Measurements from ENCODE around the gene VTCN1. TPM values are rescaled to one million over a fixed set of nuclear protein-coding genes. Genes with fewer than 3 reads are reported as not detected.
"Not testable (repeated sequence)": the region's sequence is repeated elsewhere in the genome, so short reads cannot be mapped to it uniquely, and the experiment has no call there.

The VTCN1 gene
- total RNA-seq, 2 donors from 2014 or later, result not detected

DNA sequence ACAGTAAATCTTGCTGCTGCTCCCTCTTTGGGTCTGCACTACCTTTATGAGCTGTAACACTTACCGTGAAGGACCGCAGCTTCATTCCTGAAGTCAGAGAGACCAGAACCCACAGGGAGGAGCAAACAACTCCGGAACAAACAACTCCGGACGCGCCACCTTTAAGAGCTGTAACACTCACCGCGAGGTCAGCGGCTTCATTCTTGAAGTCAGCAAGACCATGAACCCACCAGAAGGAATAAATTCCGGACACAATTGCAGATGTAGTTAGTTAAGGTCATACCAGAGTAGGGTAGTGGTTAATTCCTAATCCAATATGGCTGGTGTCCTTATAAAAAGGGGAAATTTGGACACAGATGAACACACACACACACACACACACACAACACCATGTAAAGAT lies 37.7 kb downstream of the VTCN1 start:
- no peak overlapping the region for H3K27ac Mint-ChIP-seq
- H3K27me3 Mint-ChIP-seq, result peaks cover 12% of the 10 kb centered on the region
- no peak overlapping the region for H3K4me3 Mint-ChIP-seq
- no peaks in the 10 kb centered on the region for H3K4me1 Mint-ChIP-seq
- no peaks in the 10 kb centered on the region for H3K9me3 ChIP-seq (ENCODE audit: control insufficient read depth, low read length, poor library complexity, severe bottlenecking)
- H3K36me3 Mint-ChIP-seq (ENCODE audit: low read depth), result no peaks in the 10 kb centered on the region
- DNase-seq (no peak), ATAC-seq (no peak)

DNA sequence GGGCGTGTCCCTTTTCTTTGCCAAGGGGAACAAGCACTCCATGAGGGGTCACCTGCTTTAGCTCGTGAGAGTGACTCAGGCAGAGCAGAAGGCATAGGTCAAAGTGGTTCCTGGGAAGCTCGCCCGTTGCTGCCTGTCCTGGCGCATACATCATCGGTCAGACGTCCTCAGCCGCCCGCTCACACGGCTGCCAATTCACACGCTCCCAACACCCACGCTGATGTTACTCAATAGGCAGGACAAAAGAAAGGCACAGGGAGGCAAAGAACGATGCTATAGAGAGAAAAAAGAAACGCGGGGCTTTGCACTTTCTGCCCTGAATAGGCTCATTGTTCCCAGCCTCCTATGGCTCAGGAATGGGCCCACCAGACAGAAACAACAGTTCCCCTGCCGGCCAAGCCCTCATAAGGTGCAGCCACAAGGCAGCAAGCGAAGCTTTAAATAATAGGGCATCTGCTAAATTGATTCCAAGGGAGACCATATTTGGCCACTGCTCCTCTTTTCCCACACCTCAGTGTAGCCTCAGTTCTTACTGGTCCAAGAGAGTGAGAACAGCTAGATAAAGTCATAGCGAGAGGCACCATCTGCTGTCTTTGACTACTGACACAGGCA lies 38.7 kb downstream of the VTCN1 start:
- no peak overlapping the region for H3K4me3 Mint-ChIP-seq
- H3K36me3 Mint-ChIP-seq (ENCODE audit: low read depth), result no peaks in the 10 kb centered on the region

DNA sequence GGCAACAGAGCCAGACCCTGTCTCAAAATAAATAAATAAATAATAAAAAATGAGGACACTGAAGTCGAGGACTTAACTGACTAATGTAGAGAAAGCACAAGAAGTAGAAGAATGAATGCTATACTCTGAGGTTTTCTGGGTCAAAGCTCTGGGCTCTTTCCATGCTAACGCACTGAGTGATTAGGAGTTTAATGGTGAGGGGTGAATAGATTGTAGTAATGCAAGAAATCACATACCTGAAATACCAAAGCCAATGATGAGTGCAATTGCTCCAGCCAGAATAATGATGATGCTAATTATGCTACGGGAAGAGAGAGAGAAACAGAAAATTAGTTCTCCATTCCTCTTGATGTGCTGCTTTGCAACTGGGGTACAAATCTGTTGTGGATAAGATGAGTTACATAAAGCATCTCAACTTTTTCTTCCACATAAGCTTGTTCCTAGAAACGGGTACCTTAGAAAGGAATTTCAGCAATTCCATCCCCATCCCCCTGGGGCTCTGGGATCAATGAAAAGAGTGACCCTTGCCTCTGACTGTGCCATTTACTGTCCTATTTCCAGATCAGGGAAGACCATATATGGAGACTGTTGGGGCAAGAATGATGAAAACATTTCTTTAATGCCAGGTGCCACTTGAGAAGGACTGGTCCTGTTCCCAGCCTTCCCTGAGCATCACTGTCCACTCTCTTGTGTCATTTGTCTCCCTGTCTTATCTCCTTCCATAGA lies 40.7 kb downstream of the VTCN1 start:
- DNase-seq (no peak), ATAC-seq (no peak)
- H3K4me1 Mint-ChIP-seq, result no peaks in the 10 kb centered on the region
- H3K27ac Mint-ChIP-seq, result no peak overlapping the region
- no peaks in the 10 kb centered on the region for H3K9me3 ChIP-seq (ENCODE audit: control insufficient read depth, low read length, poor library complexity, severe bottlenecking)
- peaks cover 14% of the 10 kb centered on the region for H3K27me3 Mint-ChIP-seq
- H3K36me3 Mint-ChIP-seq (ENCODE audit: low read depth), result no peaks in the 10 kb centered on the region
- H3K4me3 Mint-ChIP-seq, result no peak overlapping the region

More for the DNA sequence above, 38.7 kb downstream of the VTCN1 start:
- DNase-seq (no peak), ATAC-seq (no peak)
- Mint-ChIP-seq H3K27ac (no peak overlapping the region), H3K27me3 (peaks cover 17% of the 10 kb centered on the region), H3K4me1 (no peaks in the 10 kb centered on the region)
- no peaks in the 10 kb centered on the region for H3K9me3 ChIP-seq (ENCODE audit: control insufficient read depth, low read length, poor library complexity, severe bottlenecking)

DNA sequence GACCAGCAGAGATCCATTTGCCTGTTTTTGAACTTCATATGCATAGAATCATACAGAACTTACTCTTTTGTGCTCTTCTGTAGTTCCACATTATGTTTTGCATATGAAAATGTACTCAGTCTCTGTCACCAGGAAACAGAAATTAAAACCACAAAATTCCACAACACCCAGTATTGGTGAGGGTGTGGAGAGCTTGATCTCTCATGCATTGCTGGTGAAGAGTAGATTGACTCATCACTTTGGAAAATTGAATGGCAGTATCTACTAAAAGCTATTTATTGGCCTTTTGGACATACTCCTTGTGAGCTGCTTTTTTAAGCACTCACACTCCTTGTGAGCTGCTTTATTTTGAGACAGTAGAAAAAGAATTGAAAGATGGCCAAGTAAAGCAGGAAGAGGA lies 43.3 kb downstream of the VTCN1 start:
- Mint-ChIP-seq H3K27ac (no peak overlapping the region), H3K4me3 (no peak overlapping the region), H3K27me3 (peaks cover 16% of the 10 kb centered on the region), H3K36me3 (ENCODE audit: low read depth) (no peaks in the 10 kb centered on the region), H3K4me1 (no peaks in the 10 kb centered on the region)
- no peaks in the 10 kb centered on the region for H3K9me3 ChIP-seq (ENCODE audit: control insufficient read depth, low read length, poor library complexity, severe bottlenecking)
- no peak for ATAC-seq
- DNase-seq, result no peak

DNA sequence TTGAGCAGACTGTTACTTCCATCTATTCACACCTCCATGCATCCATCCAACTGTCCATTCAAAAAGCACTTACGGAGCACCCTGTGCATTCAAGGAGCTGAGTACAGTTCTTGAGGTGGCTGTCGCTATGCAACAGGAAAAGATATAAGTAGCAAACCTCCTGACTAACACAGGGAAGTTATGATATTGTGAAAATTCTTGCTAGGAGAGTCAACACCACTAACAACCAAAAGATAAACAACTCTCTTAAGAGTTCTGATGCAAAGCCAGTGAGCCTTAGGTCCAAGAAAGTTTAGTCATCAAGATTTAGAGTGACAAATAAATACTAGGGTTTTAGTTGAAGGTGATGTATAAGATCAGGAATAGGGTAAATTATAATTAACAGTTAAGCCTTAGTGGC lies 44.7 kb downstream of the VTCN1 start:
- ATAC-seq (no peak), DNase-seq (no peak)
- peaks cover 30% of the 10 kb centered on the region for H3K27me3 Mint-ChIP-seq
- no peaks in the 10 kb centered on the region for H3K9me3 ChIP-seq (ENCODE audit: control insufficient read depth, low read length, poor library complexity, severe bottlenecking)
- H3K27ac Mint-ChIP-seq, result no peak overlapping the region
- H3K4me3 Mint-ChIP-seq, result no peak overlapping the region
- no peaks in the 10 kb centered on the region for H3K4me1 Mint-ChIP-seq
- peaks cover 4% of the 10 kb centered on the region for H3K36me3 Mint-ChIP-seq (ENCODE audit: low read depth)

DNA sequence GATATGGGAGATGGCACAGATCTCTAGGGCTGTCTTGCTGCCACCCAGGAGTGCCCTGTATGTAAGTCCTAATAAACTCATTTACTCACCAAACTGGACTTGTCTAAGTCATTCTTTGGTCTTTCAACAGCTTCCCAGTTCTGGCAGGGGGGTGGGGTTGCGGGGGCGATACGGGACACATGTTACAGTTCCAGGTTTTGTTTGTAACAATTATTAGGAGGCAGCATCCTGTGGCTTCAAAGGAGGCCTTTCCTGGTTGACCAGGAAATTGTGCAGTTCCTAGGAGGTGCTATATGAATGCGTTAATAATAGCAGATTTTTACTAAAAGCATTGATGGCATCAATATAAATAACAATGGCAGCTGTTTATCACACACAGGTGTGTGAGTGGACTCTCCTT lies 46.5 kb downstream of the VTCN1 start:
- ATAC-seq, result no peak
- Mint-ChIP-seq H3K4me3 (no peak overlapping the region), H3K27ac (no peak overlapping the region), H3K4me1 (no peaks in the 10 kb centered on the region), H3K36me3 (ENCODE audit: low read depth) (peaks cover 4% of the 10 kb centered on the region), H3K27me3 (peaks cover 32% of the 10 kb centered on the region)
- DNase-seq, result no peak
- no peaks in the 10 kb centered on the region for H3K9me3 ChIP-seq (ENCODE audit: control insufficient read depth, low read length, poor library complexity, severe bottlenecking)

DNA sequence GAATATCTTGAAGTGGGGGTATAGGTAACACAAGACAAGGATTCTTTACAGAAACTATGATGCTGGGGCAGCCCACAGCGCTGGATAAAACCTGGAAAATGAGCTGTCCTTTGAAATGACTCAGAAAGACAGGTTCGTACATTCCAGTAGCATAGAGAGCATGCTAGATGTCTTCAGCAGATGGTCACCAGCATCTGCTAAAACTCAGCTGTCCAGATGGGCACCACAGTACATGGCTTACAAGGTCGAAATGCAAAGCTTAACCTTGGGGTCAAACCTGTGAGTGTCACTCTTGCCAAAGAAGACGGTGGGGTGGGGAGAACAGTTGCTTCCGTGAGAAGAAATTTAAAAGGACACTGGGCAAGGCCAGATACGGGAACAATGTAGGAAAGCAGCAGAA lies 47.9 kb downstream of the VTCN1 start:
- H3K27me3 Mint-ChIP-seq, result peaks cover 33% of the 10 kb centered on the region
- ATAC-seq (no peak), DNase-seq (no peak)
- peaks cover 4% of the 10 kb centered on the region for H3K36me3 Mint-ChIP-seq (ENCODE audit: low read depth)
- no peak overlapping the region for H3K4me3 Mint-ChIP-seq
- H3K4me1 Mint-ChIP-seq, result no peaks in the 10 kb centered on the region
- H3K27ac Mint-ChIP-seq, result no peak overlapping the region
- H3K9me3 ChIP-seq (ENCODE audit: control insufficient read depth, low read length, poor library complexity, severe bottlenecking), result no peaks in the 10 kb centered on the region

DNA sequence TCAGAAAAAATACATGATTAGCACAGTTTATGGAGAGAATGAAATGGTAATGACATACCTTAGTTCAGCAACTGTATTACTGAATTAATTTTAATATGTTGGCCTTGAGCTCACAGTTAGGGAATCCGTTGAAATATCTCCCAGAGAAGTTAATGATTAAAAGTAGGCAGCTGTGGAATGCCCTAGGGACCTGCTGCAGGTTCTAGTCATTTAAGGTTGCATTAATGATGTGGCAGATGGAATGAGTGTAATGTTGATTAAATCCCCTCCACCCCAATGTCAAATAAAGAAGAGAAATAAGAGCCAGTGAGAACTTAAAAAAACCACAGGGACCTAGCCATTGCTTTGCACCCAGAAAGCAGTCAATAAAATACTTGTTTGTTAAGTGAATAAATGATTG lies 48.8 kb downstream of the VTCN1 start:
- ATAC-seq, result no peak
- no peaks in the 10 kb centered on the region for H3K4me1 Mint-ChIP-seq
- H3K27ac Mint-ChIP-seq, result no peak overlapping the region

DNA sequence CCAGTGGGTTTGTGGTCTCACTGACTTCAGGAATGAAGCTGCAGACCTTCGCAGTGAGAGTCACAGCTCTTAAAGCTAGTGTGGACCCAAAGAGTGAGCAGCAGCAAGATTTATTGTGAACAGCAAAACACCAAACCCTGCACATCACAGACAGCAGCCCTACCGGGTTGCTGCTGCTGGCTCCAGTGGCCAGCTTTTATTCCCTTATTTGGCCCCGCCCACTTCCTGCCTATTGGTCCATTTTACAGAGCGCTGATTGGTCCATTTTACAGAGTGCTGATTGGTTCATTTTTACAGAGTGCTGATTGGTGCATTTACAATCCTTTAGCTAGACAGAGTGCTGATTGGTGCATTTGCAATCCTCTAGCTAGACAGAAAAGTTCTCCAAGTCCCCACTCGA lies 59.4 kb downstream of the VTCN1 start:
- peaks cover 22% of the 10 kb centered on the region for H3K27me3 Mint-ChIP-seq
- not testable (repeated sequence) for H3K27ac Mint-ChIP-seq; H3K4me3 Mint-ChIP-seq; DNase-seq; ATAC-seq; H3K4me1 Mint-ChIP-seq; H3K36me3 Mint-ChIP-seq (ENCODE audit: low read depth); H3K9me3 ChIP-seq (ENCODE audit: control insufficient read depth, low read length, poor library complexity, severe bottlenecking)

More for the DNA sequence above, 48.8 kb downstream of the VTCN1 start:
- no peaks in the 10 kb centered on the region for H3K9me3 ChIP-seq (ENCODE audit: control insufficient read depth, low read length, poor library complexity, severe bottlenecking)
- H3K4me3 Mint-ChIP-seq, result no peak overlapping the region
- H3K36me3 Mint-ChIP-seq (ENCODE audit: low read depth), result peaks cover 4% of the 10 kb centered on the region
- H3K27me3 Mint-ChIP-seq, result peaks cover 35% of the 10 kb centered on the region
- no peak for DNase-seq

DNA sequence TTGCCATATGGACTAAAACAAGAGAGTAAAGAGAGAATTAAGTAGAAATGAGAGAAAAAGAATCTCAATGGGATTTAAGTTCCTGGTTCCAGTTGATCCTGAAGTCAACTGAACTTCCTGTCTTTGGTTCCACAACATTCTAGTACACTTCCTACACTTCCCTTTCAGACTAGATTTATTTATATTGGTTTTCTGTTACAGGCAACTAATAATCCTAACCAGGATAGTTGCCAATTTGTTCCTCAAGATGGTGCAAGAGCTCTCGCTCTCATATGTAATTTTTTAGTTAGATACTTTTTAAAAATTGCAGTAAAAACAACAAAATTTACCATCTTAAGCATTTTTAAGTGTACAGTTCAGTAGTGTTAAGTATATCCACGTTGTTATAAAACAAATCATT lies 60.4 kb downstream of the VTCN1 start:
- H3K27me3 Mint-ChIP-seq, result peaks cover 27% of the 10 kb centered on the region
- H3K27ac Mint-ChIP-seq, result no peak overlapping the region
- H3K4me3 Mint-ChIP-seq, result no peak overlapping the region
- H3K9me3 ChIP-seq (ENCODE audit: control insufficient read depth, low read length, poor library complexity, severe bottlenecking), result no peaks in the 10 kb centered on the region
- no peak for ATAC-seq
- H3K36me3 Mint-ChIP-seq (ENCODE audit: low read depth), result peaks cover 2% of the 10 kb centered on the region
- H3K4me1 Mint-ChIP-seq, result peaks cover 2% of the 10 kb centered on the region
- DNase-seq, result no peak

DNA sequence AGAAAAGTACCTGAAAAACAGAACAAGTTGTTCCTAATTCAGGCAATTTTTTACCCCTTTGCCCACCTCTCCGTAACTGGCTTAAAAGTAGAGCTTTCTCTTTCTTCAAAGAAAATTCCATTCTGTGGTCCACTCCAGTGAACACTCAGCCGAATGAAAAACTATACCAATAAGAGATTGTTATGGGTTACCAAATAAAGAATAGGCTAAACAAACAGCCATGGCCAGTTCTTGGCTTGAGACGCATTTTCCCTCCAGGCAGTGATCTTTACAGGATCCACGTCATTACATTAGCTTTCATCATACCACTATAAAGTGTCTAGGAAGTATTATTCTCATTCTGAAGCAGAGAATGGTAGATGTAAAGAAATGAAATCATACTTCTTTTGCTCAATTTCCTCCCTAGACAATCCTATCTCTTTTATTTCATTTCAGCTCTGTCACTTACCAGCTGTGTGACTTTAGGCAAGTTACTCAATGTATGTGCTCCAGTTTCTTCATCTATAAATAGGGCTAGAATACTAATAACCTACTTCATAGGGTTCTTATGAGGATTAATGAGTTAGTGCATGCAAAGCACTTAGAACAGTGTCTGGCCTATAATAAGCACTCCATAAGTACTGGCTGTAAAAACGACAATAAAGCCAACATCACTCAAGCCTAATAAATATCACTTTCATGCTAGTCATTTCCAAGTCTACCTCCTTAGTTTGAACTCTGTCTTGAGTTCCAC lies 62.7 kb downstream of the VTCN1 start:
- no peak overlapping the region for H3K4me3 Mint-ChIP-seq

DNA sequence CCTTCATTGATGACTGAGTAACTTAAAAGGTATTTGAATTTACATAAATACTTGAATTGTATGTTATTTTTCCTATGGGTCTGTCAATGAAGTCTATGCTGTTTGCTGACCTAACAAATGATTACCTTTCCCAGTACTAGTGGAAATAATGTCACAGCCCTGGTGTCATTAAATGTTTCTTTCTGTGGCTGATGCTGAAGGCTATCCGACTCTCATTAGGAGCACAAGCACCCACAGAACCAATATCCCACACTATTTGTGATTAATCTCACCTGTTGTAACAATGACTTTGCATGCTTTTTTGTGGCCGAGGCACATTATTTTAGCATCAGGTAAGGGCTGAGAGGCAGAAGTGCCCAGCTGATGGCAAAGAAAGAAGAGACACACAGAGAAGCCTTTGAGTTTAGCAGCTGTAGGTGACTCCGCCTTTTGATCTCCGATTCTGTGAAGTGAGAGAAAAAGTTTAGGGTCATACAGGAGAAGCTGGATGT lies 63.3 kb downstream of the VTCN1 start:
- Mint-ChIP-seq H3K27ac (no peak overlapping the region), H3K4me1 (peaks cover 6% of the 10 kb centered on the region), H3K27me3 (peaks cover 39% of the 10 kb centered on the region), H3K36me3 (ENCODE audit: low read depth) (peaks cover 2% of the 10 kb centered on the region), H3K4me3 (no peak overlapping the region)
- H3K9me3 ChIP-seq (ENCODE audit: control insufficient read depth, low read length, poor library complexity, severe bottlenecking), result no peaks in the 10 kb centered on the region
- ATAC-seq (no peak), DNase-seq (no peak)

More for the DNA sequence above, 62.7 kb downstream of the VTCN1 start:
- no peak for ATAC-seq
- Mint-ChIP-seq H3K36me3 (ENCODE audit: low read depth) (peaks cover 2% of the 10 kb centered on the region), H3K27ac (no peak overlapping the region), H3K4me1 (peaks cover 6% of the 10 kb centered on the region), H3K27me3 (peaks cover 39% of the 10 kb centered on the region)
- no peaks in the 10 kb centered on the region for H3K9me3 ChIP-seq (ENCODE audit: control insufficient read depth, low read length, poor library complexity, severe bottlenecking)
- no peak for DNase-seq

DNA sequence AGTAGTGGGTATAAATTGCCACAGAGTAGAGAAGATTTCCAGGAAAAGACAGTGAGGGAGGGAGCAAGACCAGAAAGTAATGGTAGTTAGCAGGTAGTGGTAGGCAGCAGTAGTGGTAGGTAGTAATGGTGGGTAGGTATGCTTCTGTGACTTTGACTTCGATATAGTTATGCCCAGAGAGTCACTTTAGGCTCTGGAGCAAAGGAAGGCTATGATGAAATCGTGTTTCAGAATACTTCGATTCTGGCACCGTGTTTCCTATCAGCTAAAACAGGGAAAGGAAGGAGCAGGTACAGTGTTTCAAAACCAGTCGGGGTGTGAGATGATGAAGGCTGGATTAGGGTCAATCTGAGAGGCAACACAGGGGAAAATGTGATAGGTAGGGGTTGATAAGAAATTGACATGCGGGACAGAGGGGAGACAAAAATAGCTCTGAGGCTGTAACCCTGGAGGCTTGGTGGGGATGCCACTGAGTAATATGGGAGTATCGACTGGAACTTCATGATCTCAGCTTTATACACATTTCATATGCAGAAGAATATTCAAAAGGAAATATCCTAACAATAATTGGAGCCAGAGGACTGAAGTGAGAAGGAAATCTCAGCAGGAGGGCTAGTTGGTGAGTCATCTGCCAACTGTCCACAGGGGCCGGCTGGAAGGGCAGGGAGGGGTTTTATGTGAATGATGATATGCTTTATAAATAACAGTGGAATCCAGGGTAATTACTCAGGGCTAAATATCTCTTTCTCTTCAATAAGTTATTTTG lies 64.0 kb downstream of the VTCN1 start:
- Mint-ChIP-seq H3K27ac (no peak overlapping the region), H3K27me3 (peaks cover 39% of the 10 kb centered on the region), H3K4me1 (peaks cover 6% of the 10 kb centered on the region), H3K36me3 (ENCODE audit: low read depth) (peaks cover 2% of the 10 kb centered on the region), H3K4me3 (no peak overlapping the region)
- no peaks in the 10 kb centered on the region for H3K9me3 ChIP-seq (ENCODE audit: control insufficient read depth, low read length, poor library complexity, severe bottlenecking)
- DNase-seq (no peak), ATAC-seq (no peak)

Measured in T-helper 17 cell (primary cell).